HG03097 (cell line): Measurements from ENCODE around the gene THSD7A.

Source experiments
- ATAC-seq: cut with Tn5 transposase; IDR thresholded peaks from one replicate; pipeline ENCODE4 v1.9.1; 2021; ENCODE audit not compliant: unreplicated experiment, low FRiP score

THSD7A gene

DNA sequence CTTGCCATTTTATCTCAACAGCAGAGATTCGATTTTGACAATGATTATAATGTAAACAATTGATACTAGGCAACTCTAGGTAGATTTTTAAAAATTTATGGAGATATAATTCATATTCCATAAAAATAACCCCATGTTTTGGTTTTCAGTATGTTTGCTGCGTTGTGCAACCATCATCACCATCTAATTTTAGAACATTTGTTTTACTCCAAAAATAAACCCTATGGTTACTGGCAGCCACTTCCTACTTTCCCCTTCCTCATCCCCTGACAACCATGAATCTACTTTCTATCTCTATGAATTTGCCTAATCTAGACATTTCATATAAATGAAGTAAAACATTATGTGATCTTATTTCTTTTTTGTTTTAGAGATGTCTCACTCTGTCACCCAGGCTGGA, 401.9 kb downstream of the THSD7A start:
- no peak for ATAC-seq

GRCh38 chr7:11428877-11429581, 403.0 kb downstream of the THSD7A start:
- ATAC-seq = no peak

GRCh38 chr7:11427686-11428273, 404.2 kb downstream of the THSD7A start:
- ATAC-seq = no peak

DNA sequence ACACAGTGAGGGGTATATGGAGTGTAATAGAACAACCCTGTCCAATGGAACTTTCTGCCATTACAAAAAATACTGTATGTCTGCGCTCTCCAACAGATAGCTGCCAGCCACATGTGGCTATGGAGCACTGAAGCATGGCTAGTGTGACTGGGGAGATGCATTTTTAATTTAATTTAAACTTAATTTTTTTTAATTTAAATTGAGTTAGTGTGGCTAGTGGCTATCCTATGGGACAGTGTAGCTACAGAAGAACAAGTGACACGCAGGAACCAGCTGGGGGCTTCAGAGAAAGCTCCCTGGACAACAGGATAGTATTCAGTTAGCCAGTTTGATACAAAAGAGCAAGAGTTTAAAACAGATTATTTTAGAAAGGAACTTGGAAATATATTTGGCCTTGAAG, 408.0 kb downstream of the THSD7A start:
- no peak for ATAC-seq

DNA sequence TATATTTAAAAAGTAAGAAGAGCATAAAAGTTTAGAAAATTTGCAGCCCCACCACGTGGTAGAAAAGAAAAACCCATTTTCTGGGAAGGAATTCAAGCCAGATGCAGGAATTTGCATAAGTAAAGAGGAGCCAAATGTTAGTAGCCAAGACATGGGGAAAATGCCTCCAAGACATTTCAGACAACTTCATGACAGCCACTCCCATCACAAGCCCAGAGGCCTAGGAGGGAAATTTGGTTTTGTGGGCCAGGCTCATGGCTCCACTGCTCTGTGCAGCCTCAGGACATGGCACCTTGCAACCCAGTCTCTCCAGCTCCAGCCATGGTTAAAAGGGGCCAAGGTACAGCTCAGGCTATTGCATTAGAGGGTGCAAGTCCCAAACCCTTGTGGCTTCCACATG, 411.9 kb downstream of the THSD7A start:
- no peak for ATAC-seq

- no peak for ATAC-seq
Measured at GRCh38 chr7:11416641-11417458, 415.1 kb downstream of the THSD7A start.

DNA sequence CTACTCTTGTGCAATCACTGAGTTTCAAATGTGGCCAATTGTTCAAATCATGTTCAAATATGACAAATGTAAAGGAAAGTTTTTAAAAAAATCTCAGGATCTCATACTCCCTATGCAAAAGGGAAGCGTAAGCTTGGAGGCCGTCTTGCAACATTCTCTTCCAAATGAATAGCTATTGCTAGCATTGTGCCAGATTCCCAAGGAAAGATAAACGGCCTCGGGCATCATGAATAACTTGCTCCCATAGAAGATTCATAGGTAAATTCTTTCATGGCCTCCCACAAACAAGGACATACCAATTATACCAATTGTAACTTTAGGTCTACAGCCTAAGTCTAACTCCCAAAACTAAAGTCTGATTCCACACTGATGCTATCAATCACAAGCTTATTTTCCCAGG, 416.9 kb downstream of the THSD7A start:
- ATAC-seq = no peak

DNA sequence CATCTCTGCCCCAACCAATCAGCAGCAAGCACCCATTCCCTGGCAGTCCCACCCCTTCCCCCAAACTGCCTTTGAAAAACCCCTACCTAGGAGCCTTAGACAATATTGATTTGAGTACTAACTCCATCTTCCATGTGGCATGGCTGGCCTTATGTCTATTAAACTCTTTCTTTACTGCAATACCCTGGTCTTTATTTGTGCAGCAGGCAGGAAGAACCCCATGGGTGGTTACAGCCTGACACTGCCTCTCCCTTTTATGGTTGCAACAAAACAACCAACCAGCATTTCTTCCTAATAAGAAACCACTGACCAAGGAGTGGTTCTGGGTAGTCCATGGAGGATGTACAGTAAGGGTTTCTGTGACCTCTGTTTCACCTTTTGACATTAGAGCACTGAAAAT, 418.1 kb downstream of the THSD7A start:
- no peak for ATAC-seq

DNA sequence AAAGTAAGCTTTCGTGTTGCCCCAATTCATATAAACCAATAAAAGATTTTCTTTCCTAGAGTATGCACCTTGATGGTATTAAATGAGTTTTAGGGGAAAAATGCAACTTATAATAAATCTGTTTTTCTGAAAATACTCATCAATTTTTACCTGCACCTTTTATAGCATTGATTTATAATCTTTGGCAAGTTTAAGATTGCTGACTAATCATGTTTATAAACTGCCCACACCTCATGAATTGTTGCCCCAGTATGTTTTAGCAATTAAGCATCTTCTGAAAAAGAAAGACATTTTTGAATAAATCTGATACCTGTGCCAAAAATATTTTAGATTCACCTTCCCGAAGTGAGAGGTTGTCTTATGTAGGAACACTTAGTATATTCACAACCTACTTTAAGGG, 420.0 kb downstream of the THSD7A start:
- ATAC-seq = no peak

- ATAC-seq = no peak
Measured at GRCh38 chr7:11410656-11411644, 421.0 kb downstream of the THSD7A start.

GRCh38 chr7:11404355-11404754, 427.6 kb downstream of the THSD7A start:
- no peak for ATAC-seq

DNA sequence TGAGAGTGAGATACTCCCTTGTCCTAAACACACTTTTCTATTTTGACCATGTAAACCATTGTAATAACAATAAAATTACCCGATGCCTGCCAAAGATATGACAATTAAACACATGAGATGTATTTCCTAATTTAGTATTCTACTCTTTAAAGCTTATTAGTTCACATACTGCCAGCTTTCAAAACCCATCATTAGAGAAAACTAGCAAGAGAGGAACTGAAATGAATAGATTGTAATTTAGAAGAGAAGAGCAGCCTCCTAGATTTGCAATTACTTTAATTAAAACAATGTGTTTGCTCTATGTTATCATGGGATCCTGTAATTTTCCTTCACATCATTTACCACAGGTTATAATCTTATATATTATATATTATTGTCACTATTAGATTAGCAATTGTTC, 428.2 kb downstream of the THSD7A start:
- ATAC-seq = no peak

DNA sequence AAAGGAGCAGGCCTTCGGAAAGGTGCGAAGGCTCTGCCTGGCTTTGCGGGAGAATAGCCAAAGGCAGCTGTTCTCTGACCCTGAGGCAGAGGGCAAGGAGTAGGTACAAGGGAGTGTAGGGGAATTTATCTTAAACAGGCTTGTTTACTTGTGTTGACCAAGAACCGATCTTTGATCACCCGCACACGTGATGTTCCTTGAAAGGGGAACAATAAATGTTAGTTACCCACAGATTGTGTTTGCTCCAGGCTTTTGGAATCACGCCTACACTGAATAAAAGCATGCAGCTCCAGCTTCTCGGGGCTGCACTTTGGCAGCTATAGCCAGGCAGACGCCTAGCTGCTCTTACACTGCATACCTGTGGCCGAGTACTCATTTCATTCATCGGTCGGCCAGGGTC, 437.6 kb downstream of the THSD7A start:
- ATAC-seq = no peak

- ATAC-seq = no peak
Measured at GRCh38 chr7:11379641-11380040, 452.4 kb downstream of the THSD7A start.

DNA sequence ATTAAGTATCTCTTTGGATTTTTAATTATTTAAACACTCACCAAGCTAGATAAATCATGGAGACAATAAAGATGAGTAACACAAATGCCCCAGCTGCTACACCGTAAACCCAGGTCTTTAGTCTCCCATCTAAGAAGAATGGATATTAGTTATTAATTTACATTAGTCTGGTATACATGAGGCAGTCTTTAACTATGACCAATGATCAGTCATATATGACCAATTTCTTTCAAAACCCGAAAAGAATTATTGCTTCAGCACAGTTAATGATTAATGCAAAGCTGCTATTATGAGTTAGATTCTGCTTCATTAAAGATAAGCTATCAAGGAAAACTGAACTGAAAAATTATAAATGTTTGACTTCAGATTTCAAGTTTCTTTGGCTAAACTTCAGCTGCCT, 455.5 kb downstream of the THSD7A start:
- ATAC-seq = no peak

DNA sequence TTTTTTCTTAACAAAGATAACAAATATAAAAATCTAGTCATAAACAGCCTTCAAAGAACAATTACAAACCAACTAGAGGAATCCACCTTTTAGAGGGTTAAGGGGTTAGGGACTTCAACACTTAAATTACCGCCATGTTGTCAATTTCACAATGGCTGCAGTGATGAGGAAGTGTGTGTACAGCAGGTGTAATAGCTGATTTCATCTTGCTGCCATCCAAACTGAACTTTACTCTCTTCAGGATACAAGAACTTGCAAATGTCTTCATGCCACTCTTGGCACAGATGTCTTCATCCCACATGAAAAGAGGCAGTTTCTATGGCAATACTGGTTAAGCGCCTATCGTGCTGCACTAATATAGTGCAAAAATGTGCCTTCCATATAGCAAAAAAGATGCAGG, 457.4 kb downstream of the THSD7A start:
- ATAC-seq = no peak

GRCh38 chr7:11373546-11374142, 458.4 kb downstream of the THSD7A start:
- ATAC-seq = no peak

DNA sequence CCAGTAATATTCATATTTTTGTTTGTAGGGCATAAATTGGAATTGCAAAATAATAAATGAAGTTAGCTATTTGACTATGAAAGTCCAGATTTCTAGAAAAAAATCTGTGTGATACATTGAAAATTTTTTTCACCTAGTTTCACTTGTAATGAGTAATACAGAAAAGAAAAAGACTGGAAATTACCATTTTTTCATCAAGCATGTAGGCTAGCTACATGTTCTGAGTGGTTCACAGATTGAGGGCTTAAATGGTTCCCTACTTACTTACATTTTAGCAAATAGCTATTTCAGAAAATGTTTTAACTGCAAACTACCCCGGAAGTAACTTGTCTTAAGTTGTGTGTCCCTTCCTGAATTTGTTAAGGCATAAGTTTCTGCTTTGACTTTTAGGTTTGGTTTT, 462.3 kb downstream of the THSD7A start:
- ATAC-seq = no peak

- no peak for ATAC-seq
Measured at GRCh38 chr7:11366118-11366517, 465.9 kb downstream of the THSD7A start.

- ATAC-seq = no peak
Measured at GRCh38 chr7:11358637-11359036, 473.4 kb downstream of the THSD7A start.
